NCI-H2196 (cell line): ENCODE data around the gene FCRL5.
"Not testable (repeated sequence)": the region's sequence is repeated elsewhere in the genome, so short reads cannot be mapped to it uniquely, and the experiment has no call there.

Source experiments
- DNase-seq: peaks from one replicate; lab custom pipeline; 2025; ENCODE audit not compliant: unreplicated experiment; lab: John Stamatoyannopoulos, UW

Gene FCRL5

DNA sequence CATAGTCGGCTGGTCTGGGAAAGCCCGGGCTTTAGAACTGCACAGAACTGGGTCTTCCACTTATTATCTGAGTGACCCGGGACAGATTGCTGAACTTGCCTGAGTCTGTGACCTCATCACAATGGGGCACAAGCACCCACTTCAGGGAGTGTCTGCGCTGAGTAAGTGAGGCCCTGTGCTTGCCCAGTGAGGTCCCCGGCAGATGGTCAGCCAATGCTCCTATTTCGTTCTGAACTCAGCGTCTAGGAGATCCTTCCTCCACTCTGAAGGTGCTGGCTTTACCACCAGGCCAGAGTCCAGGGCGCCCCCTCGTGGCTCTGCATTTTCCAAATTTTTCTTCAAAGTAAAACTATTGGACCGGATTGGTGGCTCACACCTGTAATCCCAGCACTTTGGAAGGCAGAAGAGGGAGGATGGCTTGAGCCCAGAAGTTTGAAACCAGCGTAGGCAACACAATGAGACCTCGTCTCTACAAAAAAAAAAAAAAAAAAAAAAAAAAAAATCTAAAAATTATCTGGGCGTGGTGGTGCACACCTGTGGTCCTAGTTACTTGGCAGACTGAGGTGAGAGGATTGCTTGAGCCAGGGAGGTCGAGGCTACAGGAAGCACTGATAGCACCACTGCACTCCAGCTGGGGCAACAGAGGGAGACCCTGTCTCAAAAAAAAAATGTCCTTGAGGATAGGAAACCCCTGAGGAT, 61.7 kb downstream of the FCRL5 start:
- peak; percentile 62 for DNase-seq

DNA sequence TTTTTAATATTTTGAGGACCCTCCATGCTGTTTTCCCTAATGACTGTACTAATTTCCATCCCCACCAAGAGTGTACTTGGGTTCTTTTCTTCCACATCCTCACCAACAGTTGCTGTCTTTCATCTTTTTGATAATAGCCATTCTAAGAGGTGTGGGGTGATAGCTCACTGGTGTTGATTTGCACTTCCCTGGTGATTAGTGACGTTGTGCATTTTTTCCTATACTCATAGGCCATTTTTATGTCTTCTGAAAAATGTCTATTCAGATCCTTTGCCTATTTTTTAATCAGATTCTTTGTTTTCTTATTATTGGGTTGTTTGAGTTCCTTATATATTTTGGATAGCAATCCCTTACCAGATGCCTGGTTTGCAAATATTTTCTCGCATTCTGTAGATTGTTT, 64.2 kb downstream of the FCRL5 start:
- DNase-seq = no peak

DNA sequence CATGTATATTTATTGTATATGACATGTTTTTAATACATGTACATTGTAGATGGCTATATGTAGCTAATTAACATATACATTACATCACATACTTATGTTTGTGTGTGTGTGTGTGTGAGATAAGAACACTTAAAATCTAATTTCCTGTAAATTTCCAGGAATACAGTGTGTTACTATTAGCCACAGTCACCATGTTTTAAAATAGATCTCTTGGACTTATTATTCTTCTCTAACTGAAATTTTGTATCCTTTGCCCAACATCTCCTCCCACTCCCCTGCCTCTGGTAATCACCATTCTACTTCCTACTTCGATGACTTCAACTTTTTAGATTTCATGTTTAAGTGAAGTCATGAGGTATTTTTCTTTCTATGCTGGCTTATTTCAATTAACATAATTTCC, 64.8 kb downstream of the FCRL5 start:
- DNase-seq = no peak

DNA sequence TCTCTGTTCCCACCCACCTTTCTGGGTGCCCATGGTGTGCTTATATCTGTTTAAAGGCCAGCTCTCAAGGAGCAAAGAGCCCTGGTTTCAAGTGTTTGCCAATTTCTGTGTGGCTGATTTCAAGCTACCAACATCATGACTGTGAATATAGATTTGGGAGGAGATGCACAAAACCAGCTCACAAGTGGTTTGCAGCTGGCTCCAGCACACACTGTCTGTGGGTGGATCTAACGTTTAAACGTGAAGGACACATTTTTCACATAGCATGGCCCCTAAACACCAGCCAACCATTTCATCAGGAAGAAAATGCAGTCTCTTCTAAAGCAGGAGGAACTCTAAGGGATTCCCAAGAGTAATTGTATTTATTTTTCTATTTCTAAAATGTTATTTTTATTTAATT, 65.2 kb downstream of the FCRL5 start:
- no peak for DNase-seq

DNA sequence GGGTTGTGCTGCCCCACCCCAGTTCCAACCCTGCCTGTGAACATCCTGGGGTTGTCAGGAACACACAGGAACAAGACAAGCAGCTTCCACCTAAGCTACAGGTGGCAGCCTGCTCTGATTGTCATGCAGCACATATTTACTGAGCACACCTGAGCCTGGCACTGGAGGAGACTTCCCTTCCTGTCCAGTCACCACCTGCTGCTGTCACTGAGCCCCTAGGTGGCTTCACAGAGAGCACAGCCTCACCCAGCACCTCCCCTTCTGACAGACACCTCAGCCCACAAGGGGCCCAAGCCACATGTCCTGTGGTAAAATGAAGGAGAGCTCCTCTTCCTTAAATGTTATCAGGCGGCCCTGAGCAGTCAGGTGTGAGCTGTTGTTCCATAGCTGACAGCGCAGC, 65.9 kb downstream of the FCRL5 start:
- not testable (repeated sequence) for DNase-seq

DNA sequence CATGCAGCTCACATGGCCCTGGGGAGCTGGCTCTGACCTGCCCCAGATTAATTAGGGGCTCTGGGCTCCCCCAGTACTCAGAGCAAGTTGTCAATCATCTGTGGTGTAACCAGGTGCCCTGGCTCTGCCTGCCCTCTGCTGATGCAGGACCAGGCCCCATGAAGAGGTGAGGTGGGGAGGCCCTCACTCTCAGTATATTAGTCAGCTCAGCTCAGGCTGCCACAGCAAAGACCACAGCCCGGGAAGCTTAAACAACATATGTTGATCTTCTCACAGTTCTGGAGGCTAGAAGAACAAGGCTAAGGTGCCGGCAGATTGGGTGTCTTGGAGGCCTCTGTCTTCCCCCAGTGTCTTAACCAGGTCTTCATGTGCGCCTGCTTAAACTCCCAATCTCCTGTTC, 66.5 kb downstream of the FCRL5 start:
- no peak for DNase-seq

DNA sequence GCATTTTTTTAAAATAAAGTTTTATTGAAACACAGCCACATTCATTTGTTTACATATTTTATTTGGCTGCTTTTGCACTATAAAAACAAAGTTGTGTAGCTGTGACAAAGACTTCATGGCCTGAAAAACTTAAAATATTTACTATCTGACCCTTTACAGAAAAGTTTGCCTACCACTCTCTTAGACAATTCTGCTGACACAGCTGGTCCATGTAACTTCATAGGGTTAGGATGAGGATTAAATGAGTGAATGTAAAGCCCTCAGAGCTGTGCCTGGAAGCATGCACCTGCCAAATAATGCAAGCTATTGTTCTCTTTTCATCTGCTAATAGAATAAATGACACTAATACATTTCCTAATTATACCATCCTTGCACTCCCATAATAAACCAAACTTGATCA, 67.7 kb downstream of the FCRL5 start:
- DNase-seq = no peak

DNA sequence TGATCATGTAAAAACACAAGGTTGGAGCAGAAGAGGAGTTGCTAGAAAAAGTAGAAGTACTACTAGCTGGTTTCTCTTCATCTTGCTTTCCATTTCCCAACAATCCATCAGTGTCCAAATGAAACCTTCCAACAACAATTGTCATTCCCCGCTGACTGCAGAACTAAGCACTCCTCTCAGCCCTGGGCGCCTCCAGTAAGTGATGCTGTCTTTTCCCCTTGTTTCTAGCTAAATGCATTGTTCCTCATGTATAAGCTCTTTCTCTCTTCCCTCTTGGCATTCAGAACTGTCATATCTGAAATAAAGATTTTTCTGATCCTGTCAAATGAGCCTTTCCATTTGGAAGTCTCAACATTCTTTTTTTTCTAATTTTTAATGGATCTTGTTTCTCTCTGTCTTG, 68.7 kb downstream of the FCRL5 start:
- DNase-seq = no peak

DNA sequence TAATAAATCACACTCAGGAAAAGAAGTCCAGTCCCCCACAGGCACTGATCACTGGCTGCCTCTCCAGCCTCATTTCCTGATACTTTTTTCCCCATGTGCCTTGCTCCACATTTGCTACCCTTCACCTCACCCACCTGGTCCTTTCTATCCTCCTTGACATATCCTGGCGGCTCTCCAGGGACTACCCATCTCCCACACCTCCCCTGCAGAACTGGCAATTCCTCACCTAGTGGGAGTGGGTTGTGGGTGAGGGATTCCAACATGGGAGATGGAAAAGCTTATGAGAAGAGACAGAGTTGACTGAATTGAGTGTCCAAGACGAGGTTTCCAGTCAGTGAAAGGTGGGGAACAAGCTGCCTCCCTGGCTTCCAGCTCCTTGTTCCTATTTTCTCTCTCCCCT, 69.6 kb downstream of the FCRL5 start:
- no peak for DNase-seq

DNA sequence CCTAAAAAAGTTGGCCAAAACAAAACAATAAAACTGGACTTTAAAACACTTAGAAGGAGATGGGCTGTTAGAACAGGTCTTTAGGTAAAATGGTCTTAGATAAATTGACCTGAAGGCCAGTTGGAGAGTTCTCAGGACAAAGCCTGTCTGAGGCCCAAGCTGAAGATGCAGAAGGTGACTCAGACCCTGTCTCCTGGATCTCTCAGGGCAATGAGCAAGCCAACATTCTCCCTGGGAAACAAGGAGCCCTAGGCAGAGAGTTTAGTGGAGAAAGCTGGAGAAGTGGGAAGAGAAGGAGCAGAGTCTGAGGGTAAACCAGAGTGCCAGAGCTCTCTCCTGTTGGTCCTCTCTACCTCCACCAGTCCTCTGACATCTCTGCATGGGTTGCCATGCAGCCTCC, 70.1 kb downstream of the FCRL5 start:
- DNase-seq = no peak

DNA sequence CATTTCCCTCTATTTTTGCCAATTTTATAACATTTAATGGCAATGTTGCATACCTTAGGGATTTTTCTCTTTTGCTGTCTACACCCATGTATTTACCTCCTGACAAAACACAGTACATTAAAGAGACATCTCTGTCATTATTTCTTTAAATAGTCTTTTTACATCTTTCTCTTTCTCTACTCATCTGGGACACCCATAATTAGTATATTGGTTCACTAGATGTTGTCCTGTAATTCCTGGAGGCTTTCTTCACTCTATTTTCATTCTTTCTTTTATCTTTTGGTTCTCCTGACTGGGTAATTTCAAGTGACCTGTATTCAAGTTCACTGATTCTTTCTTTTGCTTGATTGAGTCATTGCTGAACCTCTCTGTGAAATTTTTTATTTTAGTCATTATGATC, 74.3 kb downstream of the FCRL5 start:
- DNase-seq = no peak

DNA sequence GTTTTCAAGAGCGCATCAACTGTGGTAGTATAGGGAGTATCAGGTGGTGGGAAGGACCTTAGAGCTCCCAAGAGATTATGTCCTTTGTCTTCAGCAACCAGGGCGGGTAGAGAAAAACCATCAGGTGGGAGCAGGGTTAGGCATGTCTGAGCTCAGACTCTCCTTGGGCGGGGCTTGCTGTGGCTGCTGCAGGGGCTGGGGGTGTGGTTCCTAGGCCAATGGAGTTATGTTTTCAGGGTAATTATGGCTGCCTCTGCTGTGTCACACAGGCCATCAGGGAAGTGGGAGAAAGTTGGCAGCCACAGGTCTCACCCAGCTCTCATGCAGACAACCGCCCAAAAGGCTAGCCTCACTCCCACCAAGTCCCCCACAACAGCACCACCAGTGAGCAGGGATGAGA, 74.9 kb downstream of the FCRL5 start:
- DNase-seq = no peak

DNA sequence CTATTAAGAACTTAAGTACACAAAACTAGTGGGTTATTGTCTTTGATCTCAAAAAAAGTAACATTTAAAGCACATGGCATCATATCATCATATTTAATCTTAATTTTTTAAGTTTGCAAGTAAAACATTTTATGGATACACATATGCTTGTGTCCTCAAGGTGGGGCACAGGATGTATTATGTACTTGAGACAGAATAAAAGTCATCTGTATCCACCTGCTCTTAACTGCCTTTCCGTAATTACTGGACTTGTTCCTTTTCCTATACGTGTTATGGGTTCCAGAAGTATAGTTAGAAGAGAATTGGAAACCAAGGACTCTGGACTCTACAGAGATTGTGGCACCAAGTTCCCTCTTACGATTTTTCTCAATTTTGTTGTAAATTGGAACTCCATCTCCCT, 79.4 kb downstream of the FCRL5 start:
- DNase-seq = no peak

DNA sequence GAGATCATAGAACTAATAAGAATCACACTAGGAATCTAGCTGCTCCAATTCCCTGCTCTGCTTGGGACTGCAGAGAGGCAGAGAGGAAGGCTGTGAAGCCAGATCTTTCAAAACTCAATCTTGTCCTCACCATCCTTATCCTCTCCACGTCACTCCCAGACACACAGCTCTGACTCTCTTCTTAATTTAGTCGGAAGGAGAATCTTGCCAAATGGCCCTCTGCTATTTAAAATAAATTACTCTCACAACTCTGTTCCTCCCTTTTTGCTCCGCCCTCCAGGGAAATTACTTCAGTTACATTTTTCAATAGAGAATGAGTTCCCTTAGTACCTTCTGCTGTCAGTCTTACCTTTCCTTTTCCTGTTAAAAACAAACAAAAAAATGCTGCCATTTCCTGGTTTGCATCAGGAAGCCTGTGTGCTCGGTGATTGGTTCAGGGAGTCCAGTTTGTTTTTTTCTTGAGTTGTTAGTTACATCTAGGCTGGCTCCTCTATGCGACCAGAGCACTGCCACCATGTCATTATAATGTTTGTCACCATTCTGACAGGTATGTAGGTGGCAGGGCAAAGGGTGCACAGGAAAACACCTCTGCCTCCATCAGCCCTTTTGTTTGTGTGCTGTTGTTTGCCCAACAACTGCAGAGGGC, 80.1 kb downstream of the FCRL5 start:
- no peak for DNase-seq

DNA sequence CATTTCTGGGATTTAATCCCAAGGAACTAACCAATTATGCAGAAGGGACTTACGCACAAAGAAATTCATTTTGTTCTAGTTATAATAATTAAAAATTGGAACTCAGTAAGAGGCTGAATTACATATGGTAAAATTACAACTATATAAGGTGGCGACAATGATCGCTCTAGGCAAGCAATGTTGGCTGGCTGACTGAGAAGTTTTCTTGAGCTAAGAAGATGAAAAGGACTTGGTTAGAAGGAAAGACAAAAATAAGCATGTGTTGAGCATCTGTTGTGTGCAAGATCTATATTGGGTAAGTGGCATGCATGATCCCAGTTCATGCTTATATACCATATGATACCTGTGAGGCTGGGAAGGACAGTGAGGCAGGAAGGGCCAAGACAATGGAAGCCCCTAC, 80.8 kb downstream of the FCRL5 start:
- no peak for DNase-seq

DNA sequence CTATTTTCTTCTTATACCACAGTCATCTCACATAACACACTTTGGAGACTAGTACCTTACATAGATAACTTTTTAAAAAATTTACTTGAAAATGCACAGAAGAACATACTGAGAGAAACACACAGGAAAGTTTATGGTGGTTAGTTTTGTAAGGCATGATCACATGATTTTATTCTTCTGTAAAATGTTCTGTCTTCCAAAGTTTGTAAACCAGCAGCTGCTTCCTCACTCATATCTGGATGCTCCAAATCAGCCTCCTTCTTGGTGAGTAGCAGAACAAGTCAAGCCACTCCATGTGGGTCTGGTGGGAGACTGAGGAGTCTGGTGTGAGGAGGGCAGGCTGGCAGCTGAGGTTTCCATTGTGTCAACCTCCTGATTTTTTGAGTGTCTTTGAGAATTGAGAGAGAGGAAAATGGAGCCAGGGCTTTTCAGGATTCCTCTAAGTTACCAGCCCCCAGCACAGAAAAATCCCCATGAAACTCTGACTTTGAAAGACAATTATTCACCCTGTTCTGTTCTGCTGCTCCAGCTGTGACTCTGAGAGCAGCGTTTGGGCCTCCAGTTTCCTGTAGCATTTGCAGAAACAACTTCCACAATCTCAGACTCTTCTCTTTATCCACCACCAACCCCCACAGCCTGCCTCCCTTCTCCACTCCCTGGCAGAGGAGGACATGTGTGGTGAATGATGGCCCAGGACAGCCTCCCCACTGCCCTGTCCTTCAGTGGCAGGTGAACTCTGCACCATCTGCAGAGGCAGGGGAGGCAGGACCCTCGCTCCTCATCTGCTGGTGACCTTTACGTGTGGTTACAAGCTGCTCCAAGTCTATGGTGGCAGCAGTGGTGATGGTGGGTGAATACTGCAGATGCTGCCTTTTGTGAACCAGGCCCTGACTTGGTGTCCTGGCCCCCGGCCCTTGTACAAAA, 82.3 kb downstream of the FCRL5 start:
- no peak for DNase-seq

DNA sequence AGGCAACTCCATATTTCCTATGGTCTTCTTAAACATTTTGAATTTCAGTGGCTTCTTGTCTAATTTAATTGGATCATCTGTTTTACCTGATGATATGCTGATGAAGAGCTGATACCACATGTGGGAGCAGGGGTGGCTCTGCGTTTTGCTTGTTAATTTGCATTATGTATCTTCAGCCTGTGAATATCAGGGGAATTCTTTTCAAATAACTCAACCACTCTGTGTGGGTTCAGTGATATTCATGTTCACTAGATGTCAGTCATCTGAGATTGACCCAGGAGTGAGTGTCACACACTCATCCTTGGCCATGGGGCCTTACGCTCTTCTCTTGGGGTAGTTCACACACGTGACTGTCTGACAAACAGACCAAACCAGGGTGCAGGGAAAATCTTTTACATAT, 83.0 kb downstream of the FCRL5 start:
- no peak for DNase-seq

DNA sequence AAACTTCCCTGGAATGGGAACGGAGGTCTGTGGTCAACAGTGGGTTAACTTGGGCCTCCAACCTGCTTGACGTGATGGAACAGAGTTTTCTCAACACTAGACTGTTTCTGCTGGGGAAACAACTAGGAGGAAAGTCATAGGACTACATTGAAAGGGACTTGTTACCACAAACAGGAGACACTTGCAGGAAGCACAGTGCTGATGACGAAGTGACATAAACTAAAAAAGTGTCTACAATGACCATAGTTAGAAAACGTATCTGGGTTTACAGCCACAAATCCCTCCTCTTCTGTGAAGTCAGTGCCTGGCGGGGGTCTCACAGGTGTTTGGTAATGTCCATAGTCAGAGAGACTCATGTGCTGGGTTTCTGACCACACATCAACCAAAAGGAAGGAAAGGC, 86.3 kb downstream of the FCRL5 start:
- no peak for DNase-seq
